IPS-11a (cell line): ENCODE measurements around the gene KCNIP1.
A peak's percentile ranks its signal among the peaks of the same experiment; 100 is the strongest.

Experiments used
- H3K4me3 ChIP-seq: one replicate; pipeline ENCODE4 v1.5.1; 2013; ENCODE audit warnings: low read depth, low read length, control low read depth

Gene KCNIP1

GRCh38 chr5:170626507-170627150 is 122.8 kb downstream of the KCNIP1 start:
- H3K4me3 ChIP-seq = no peak overlapping the region

GRCh38 chr5:170627271-170627670 is 123.5 kb downstream of the KCNIP1 start:
- H3K4me3 ChIP-seq = no peak overlapping the region

GRCh38 chr5:170628028-170628427 is 124.2 kb downstream of the KCNIP1 start:
- H3K4me3 ChIP-seq = no peak overlapping the region

- H3K4me3 ChIP-seq = no peak overlapping the region
Observed at GRCh38 chr5:170628691-170629565, 125.1 kb downstream of the KCNIP1 start.

- H3K4me3 ChIP-seq = no peak overlapping the region
Observed at GRCh38 chr5:170629566-170630175, 125.9 kb downstream of the KCNIP1 start.

GRCh38 chr5:170630226-170630625 is 126.4 kb downstream of the KCNIP1 start:
- H3K4me3 ChIP-seq = no peak overlapping the region

GRCh38 chr5:170630711-170631141 is 126.9 kb downstream of the KCNIP1 start:
- H3K4me3 ChIP-seq = no peak overlapping the region

- H3K4me3 ChIP-seq = no peak overlapping the region
Observed at GRCh38 chr5:170631466-170632195, 127.8 kb downstream of the KCNIP1 start.

- H3K4me3 ChIP-seq = peak overlapping the region; percentile 13
Observed at GRCh38 chr5:170632266-170632984, 128.6 kb downstream of the KCNIP1 start.

GRCh38 chr5:170632985-170633234 is 129.1 kb downstream of the KCNIP1 start:
- H3K4me3 ChIP-seq = peak overlapping the region; percentile 51

- H3K4me3 ChIP-seq = peak overlapping the region; percentile 51
Observed at GRCh38 chr5:170633235-170634081, 129.6 kb downstream of the KCNIP1 start.

GRCh38 chr5:170634256-170634990 is 130.6 kb downstream of the KCNIP1 start:
- no peak overlapping the region for H3K4me3 ChIP-seq

- H3K4me3 ChIP-seq = no peak overlapping the region
Observed at GRCh38 chr5:170635706-170636105, 131.9 kb downstream of the KCNIP1 start.

- no peak overlapping the region for H3K4me3 ChIP-seq
Observed at GRCh38 chr5:170636206-170636605, 132.4 kb downstream of the KCNIP1 start.

- H3K4me3 ChIP-seq = no peak overlapping the region
Observed at GRCh38 chr5:170636801-170637477, 133.1 kb downstream of the KCNIP1 start.

GRCh38 chr5:170638051-170638450 is 134.2 kb downstream of the KCNIP1 start:
- H3K4me3 ChIP-seq = no peak overlapping the region

- no peak overlapping the region for H3K4me3 ChIP-seq
Observed at GRCh38 chr5:170638454-170639220, 134.8 kb downstream of the KCNIP1 start.
